Ishikawa (cell line): ENCODE results near the gene DPYSL4.

Experiments used
- CEBPB ChIP-seq: IDR thresholded peaks from 2 replicates; pipeline ENCODE4 v1.6.1; 2012
- CREB1 ChIP-seq: IDR thresholded peaks from 2 replicates; pipeline ENCODE4 v1.6.1; 2012; ENCODE audit warnings: low read depth
- EGR1 ChIP-seq: IDR thresholded peaks from 2 replicates; pipeline ENCODE4 v1.6.1; 2012
- EP300 ChIP-seq: IDR thresholded peaks from 2 replicates; pipeline ENCODE4 v1.6.1; 2012; ENCODE audit warnings: borderline replicate concordance
- FOXM1 ChIP-seq: IDR thresholded peaks from 2 replicates; pipeline ENCODE4 v1.6.1; 2012; ENCODE audit warnings: low read depth, borderline replicate concordance
- MAX ChIP-seq: IDR thresholded peaks from 2 replicates; pipeline ENCODE4 v1.6.1; 2012
- NFIC ChIP-seq: IDR thresholded peaks from 2 replicates; pipeline ENCODE4 v1.6.1; 2012
- RAD21 ChIP-seq: IDR thresholded peaks from 2 replicates; pipeline ENCODE4 v1.6.1; 2012; ENCODE audit warnings: low read depth
- REST ChIP-seq: IDR thresholded peaks from 2 replicates; pipeline ENCODE4 v1.6.1; 2012; ENCODE audit warnings: low read depth, mild to moderate bottlenecking
- TAF1 ChIP-seq: IDR thresholded peaks from 2 replicates; pipeline ENCODE4 v1.6.1; 2012; ENCODE audit warnings: low read depth, mild to moderate bottlenecking
- TCF12 ChIP-seq: IDR thresholded peaks from 2 replicates; pipeline ENCODE4 v1.6.1; 2012; ENCODE audit warnings: low read depth
- TEAD4 ChIP-seq: IDR thresholded peaks from 2 replicates; pipeline ENCODE4 v1.6.1; 2012
- USF1 ChIP-seq: IDR thresholded peaks from 2 replicates; pipeline ENCODE4 v1.6.1; 2012
- YY1 ChIP-seq: IDR thresholded peaks from 2 replicates; pipeline ENCODE4 v1.6.1; 2012; ENCODE audit warnings: low read depth
- ZBTB7A ChIP-seq: IDR thresholded peaks from 2 replicates; pipeline ENCODE4 v1.6.1; 2012; ENCODE audit warnings: low read depth

The DPYSL4 gene

GRCh38 chr10:132249226-132249724, 62.5 kb downstream of the DPYSL4 start:
- TF ChIP-seq ZBTB7A: peak; percentile 38
- no peak for TF ChIP-seq CEBPB
- no peak for TF ChIP-seq TCF12
- TF ChIP-seq EP300: no peak
- no peak for TF ChIP-seq RAD21

GRCh38 chr10:132249824-132250375, 63.2 kb downstream of the DPYSL4 start:
- no peak for TF ChIP-seq FOXM1
- no peak for TF ChIP-seq USF1
- no peak for TF ChIP-seq EGR1
- TF ChIP-seq TCF12: no peak
- TF ChIP-seq TEAD4: no peak
- no peak for TF ChIP-seq TAF1
- no peak for TF ChIP-seq CEBPB
- no peak for TF ChIP-seq ZBTB7A

GRCh38 chr10:132250481-132251475, 64.0 kb downstream of the DPYSL4 start:
- no peak for TF ChIP-seq TAF1
- TF ChIP-seq NFIC: no peak
- TF ChIP-seq REST: no peak
- TF ChIP-seq YY1: no peak

GRCh38 chr10:132251928-132252327, 65.2 kb downstream of the DPYSL4 start:
- TF ChIP-seq TEAD4 (no peak), MAX (no peak), ZBTB7A (no peak), NFIC (no peak), CREB1 (no peak), FOXM1 (no peak), YY1 (no peak), CEBPB (no peak)

- no peak for TF ChIP-seq TCF12
- no peak for TF ChIP-seq YY1
- no peak for TF ChIP-seq EGR1
Observed at GRCh38 chr10:132252412-132252811, 65.7 kb downstream of the DPYSL4 start.

- TF ChIP-seq ZBTB7A (no peak), TEAD4 (no peak), EP300 (no peak), TCF12 (no peak), USF1 (no peak), TAF1 (no peak), FOXM1 (no peak), EGR1 (no peak), CEBPB (no peak), CREB1 (no peak)
Observed at GRCh38 chr10:132253092-132253687, 66.4 kb downstream of the DPYSL4 start.

GRCh38 chr10:132254841-132255240, 68.1 kb downstream of the DPYSL4 start:
- TF ChIP-seq TAF1: no peak
- no peak for TF ChIP-seq MAX
